ENCODE data around the gene PPARA. TPM values are rescaled to one million over a fixed set of nuclear protein-coding genes. Genes with fewer than 3 reads are reported as not detected.

Gene PPARA
- total and polyA plus RNA-seq, 2 donors (not counting 1 experiment from before 2014, with no cell fraction given) = 10.2 to 17.5 TPM

GRCh38 chr22:46287873-46288751, 137.8 kb downstream of the PPARA start:
- Histone ChIP-seq H3K27ac (ENCODE audit: insufficient read depth, low read length) (no peak overlapping the region), H3K4me2 (ENCODE audit: extremely low read depth, insufficient read depth, low read length) (no peak overlapping the region), H3K4me1 (ENCODE audit: control insufficient read depth, extremely low read depth, insufficient read depth, low read length) (no peaks in the 10 kb centered on the region), H2AFZ (ENCODE audit: low read length) (no peak overlapping the region), H3K27me3 (ENCODE audit: control insufficient read depth, insufficient read depth, low read length) (no peaks in the 10 kb centered on the region), H3K79me2 (ENCODE audit: control insufficient read depth, insufficient read depth, low read length) (no peaks in the 10 kb centered on the region), H3K9ac (ENCODE audit: insufficient read depth, low read length) (no peak overlapping the region), H3K36me3 (ENCODE audit: control insufficient read depth, insufficient read depth, low read length) (peaks cover 17% of the 10 kb centered on the region), H4K20me1 (ENCODE audit: control insufficient read depth, extremely low read depth, insufficient read depth, low read length) (no peaks in the 10 kb centered on the region), H3K4me3 (replicated peaks in 1 of 4; ENCODE audit: control extremely low read depth in 1 of 4, insufficient read depth in 1 of 4, low read depth in 3 of 4, low read length in 4 of 4) (no peak overlapping the region), H3K9me3 (ENCODE audit: control insufficient read depth, insufficient read depth, low read depth, low read length) (no peaks in the 10 kb centered on the region)
- no peak for TF ChIP-seq EZH2 (IDR thresholded peaks at IDR 0.05; ENCODE audit: low read length, missing control alignments)
- no peak for TF ChIP-seq CTCF (conservative IDR thresholded peaks at IDR 0.05 in 1 of 2, IDR thresholded peaks at IDR 0.05 in 1 of 2; ENCODE audit: low read depth in 1 of 2, low read length in 2 of 2)
- DNase-seq (ENCODE audit: low read depth in 2 of 2) = no peak

GRCh38 chr22:46288846-46289243, 138.5 kb downstream of the PPARA start:
- no peaks in the 10 kb centered on the region for H3K4me1 ChIP-seq (ENCODE audit: control insufficient read depth, extremely low read depth, insufficient read depth, low read length)
- H4K20me1 ChIP-seq (ENCODE audit: control insufficient read depth, extremely low read depth, insufficient read depth, low read length) = no peaks in the 10 kb centered on the region
- H3K4me3 ChIP-seq (replicated peaks in 1 of 4; ENCODE audit: control extremely low read depth in 1 of 4, insufficient read depth in 1 of 4, low read depth in 3 of 4, low read length in 4 of 4) = no peak overlapping the region
- H3K36me3 ChIP-seq (ENCODE audit: control insufficient read depth, insufficient read depth, low read length) = peaks cover 17% of the 10 kb centered on the region
- no peak overlapping the region for H3K9ac ChIP-seq (ENCODE audit: insufficient read depth, low read length)
- H3K9me3 ChIP-seq (ENCODE audit: control insufficient read depth, insufficient read depth, low read depth, low read length) = no peaks in the 10 kb centered on the region
- H3K79me2 ChIP-seq (ENCODE audit: control insufficient read depth, insufficient read depth, low read length) = no peaks in the 10 kb centered on the region
- no peak for TF ChIP-seq EZH2 (IDR thresholded peaks at IDR 0.05; ENCODE audit: low read length, missing control alignments)
- no peak for TF ChIP-seq CTCF (conservative IDR thresholded peaks at IDR 0.05 in 1 of 2, IDR thresholded peaks at IDR 0.05 in 1 of 2; ENCODE audit: low read depth in 1 of 2, low read length in 2 of 2)
- H3K27me3 ChIP-seq (ENCODE audit: control insufficient read depth, insufficient read depth, low read length) = no peaks in the 10 kb centered on the region
- H2AFZ ChIP-seq (ENCODE audit: low read length) = no peak overlapping the region
- no peak overlapping the region for H3K27ac ChIP-seq (ENCODE audit: insufficient read depth, low read length)
- no peak for DNase-seq (ENCODE audit: low read depth in 2 of 2)
- no peak overlapping the region for H3K4me2 ChIP-seq (ENCODE audit: extremely low read depth, insufficient read depth, low read length)

- Histone ChIP-seq H3K4me1 (ENCODE audit: control insufficient read depth, extremely low read depth, insufficient read depth, low read length) (no peaks in the 10 kb centered on the region), H3K27me3 (ENCODE audit: control insufficient read depth, insufficient read depth, low read length) (no peaks in the 10 kb centered on the region), H3K27ac (ENCODE audit: insufficient read depth, low read length) (no peak overlapping the region), H3K4me3 (replicated peaks in 1 of 4; ENCODE audit: control extremely low read depth in 1 of 4, insufficient read depth in 1 of 4, low read depth in 3 of 4, low read length in 4 of 4) (no peak overlapping the region), H3K9ac (ENCODE audit: insufficient read depth, low read length) (no peak overlapping the region), H3K4me2 (ENCODE audit: extremely low read depth, insufficient read depth, low read length) (no peak overlapping the region), H2AFZ (ENCODE audit: low read length) (no peak overlapping the region), H3K36me3 (ENCODE audit: control insufficient read depth, insufficient read depth, low read length) (peaks cover 14% of the 10 kb centered on the region), H3K79me2 (ENCODE audit: control insufficient read depth, insufficient read depth, low read length) (no peaks in the 10 kb centered on the region), H3K9me3 (ENCODE audit: control insufficient read depth, insufficient read depth, low read depth, low read length) (no peaks in the 10 kb centered on the region), H4K20me1 (ENCODE audit: control insufficient read depth, extremely low read depth, insufficient read depth, low read length) (no peaks in the 10 kb centered on the region)
- TF ChIP-seq CTCF (conservative IDR thresholded peaks at IDR 0.05 in 1 of 2, IDR thresholded peaks at IDR 0.05 in 1 of 2; ENCODE audit: low read depth in 1 of 2, low read length in 2 of 2) (no peak), EZH2 (IDR thresholded peaks at IDR 0.05; ENCODE audit: low read length, missing control alignments) (no peak)
- no peak for DNase-seq (ENCODE audit: low read depth in 2 of 2)
Measured at GRCh38 chr22:46289244-46289891, 139.0 kb downstream of the PPARA start.

Measured in fibroblast of lung (primary cell).